GM19397 (cell line): ENCODE measurements around the gene UBA6.
"Not testable (repeated sequence)": the region's sequence is repeated elsewhere in the genome, so short reads cannot be mapped to it uniquely, and the experiment has no call there.

ENCODE experiments used
- ATAC-seq: cut with Tn5 transposase; IDR thresholded peaks from one replicate; pipeline ENCODE4 v1.9.1; 2021; ENCODE audit warnings: mild to moderate bottlenecking, moderate library complexity; ENCODE audit not compliant: unreplicated experiment

UBA6 gene

DNA sequence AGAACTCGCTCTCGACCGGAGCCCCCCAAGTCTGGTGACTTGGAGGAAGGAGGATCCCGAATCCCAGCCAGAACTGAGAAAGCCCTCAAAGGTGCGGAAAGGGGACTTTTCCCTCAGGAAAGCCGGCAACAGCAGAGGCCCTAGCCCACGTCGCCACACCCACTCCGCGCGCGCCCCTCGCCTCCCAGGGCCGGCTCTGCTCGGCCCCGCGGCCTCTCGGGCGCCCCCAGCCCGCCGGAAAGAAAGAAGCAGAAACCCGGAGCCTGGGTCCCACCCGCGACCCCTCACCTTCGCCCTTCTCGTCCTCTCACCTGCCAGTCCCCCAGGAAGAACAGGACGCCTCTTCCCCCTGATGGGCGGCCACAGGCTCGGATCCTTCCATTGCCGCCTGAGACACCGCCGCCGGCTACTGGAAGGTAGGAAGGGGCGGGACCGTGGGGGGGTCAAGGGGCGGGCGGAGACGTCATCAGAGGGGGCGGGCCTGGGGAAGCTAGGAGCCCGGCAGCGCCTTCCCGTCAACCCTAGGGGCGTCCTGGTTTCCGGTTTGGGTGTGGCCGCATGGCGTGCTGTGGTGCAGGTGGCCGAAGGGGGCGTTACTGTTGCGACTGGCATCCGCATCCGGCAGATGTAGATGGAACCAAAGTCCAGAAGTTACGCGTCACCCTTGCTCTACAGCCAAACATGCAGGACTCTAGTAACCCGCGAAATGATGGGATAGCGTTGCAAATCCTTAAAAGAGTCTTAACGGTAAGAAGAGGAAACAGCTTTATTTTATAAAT is at the start of gene UBA6:
Gene UBA6, minus strand, starts transcription at position 418 of the 779 bp plus-strand sequence. Its CDS starts 36 bp downstream, at position 382.
- ATAC-seq: peak; percentile 99

- no peak for ATAC-seq
Measured at GRCh38 chr4:67750691-67751090, 49.7 kb upstream of the UBA6 start.

- ATAC-seq: no peak
Measured at GRCh38 chr4:67749286-67749685, 48.3 kb upstream of the UBA6 start.

GRCh38 chr4:67746797-67747495 is 46.0 kb upstream of the UBA6 start:
- no peak for ATAC-seq

GRCh38 chr4:67744561-67745283 is 43.8 kb upstream of the UBA6 start:
- no peak for ATAC-seq

DNA sequence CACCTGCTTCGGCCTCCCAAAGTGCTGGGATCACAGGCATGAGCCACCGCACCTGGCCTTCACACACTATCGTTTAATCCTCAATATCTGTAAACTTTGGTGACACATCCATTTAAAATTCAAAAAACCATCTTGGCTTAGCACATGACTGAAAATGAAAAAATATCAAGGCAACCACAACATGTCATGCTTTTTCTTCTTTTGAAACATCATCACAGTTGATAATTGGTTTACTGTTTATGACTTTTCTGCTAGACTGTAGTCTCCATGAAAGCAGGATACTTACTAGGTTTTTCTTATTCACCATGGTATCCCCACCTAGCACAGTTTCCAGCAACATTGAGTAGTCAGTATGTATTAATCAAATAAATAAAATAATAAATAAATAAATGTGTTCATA is 42.2 kb upstream of the UBA6 start:
- no peak for ATAC-seq

- no peak for ATAC-seq
Measured at GRCh38 chr4:67736262-67736661, 35.3 kb upstream of the UBA6 start.

GRCh38 chr4:67735325-67735724 is 34.4 kb upstream of the UBA6 start:
- ATAC-seq: no peak

- not testable (repeated sequence) for ATAC-seq
Measured at GRCh38 chr4:67730511-67730910, 29.6 kb upstream of the UBA6 start.

DNA sequence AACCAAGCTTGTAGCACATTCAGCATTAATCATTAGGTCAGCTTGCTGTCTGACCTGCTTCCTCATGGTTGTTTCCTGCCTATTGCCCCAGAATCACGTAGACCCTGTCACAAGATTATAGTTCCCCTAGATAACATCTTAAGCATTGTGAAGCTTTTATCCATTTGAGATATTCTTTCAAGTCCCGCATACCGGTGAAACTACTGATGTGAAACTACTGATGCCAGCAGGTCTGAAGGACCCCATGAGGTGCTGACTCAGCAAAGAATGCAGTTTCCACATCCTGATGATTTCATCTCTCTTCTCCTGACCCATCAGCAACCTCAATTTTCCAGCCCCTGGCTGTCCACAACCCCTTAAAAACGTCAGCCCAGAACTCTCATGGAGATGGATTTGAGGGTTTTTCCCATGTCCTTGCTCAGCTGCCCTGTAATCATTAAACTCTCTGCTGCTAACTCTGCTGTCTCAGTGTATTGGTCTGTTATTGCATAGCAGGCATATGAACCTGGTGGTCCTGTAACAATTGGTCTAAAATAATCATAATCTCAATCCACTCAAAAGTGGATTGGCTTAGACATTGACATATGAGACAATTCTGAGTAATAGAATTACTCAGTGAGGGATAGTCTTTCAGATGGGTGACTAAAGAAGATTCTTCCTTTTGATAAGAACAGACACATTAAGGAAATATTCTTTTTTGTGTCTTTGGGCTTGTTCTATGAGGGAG is 26.3 kb upstream of the UBA6 start:
- ATAC-seq: no peak

DNA sequence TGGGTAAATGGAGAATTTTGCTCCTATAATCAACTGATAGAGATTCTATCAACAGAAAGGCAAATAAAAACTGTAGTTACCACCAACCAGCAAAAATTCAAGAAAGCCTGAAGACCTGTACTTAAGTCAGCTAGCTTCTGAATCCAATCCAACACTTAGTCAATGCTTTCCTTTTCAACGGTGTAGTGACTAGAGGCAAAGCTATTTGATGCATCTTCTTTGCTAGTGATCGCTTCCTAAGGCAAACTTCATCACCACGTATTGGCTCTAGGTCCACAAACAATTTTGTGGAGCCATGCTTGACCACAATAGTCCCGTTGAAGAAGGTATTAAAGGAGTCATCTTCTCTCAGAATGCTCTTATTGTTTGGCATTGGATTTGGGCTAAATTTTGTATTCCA is 25.0 kb upstream of the UBA6 start:
- ATAC-seq: no peak

DNA sequence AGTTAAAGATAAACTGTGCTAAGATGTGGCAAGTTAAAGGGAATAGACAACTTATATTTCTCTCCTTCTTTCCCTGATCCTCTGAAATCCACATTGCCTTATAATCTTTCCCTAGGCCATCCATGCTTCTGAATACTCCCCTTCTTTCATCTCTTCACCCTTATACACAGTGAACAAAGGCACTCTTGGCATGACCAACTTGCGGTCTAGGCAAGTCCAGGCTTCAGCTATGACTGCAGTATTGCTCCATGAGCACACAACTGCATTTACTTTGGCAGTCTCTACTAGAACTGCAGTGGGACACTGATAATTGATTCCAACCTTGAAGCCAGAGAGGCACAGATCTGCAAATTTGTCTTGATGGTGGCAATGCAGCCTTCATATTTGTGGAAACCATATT is 24.2 kb upstream of the UBA6 start:
- no peak for ATAC-seq

DNA sequence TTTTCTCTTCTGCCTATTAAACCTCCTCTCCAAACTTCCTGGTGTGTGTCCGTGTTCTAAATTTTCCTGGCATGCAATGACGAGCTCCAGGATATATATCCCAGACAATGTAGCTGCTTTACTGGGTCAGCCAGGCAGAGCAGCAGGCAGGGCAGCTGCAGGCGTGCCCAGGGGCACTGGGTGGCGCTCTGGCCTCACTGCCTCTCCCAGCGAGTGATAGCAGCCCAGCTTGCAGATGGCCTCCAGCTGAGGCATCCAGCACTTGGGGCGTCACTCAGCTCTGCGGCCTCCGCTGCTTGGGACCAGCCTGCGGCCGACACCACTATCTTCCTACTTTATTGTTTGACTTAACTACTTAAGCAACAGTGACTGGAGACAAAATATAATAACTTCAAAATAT is 23.0 kb upstream of the UBA6 start:
- ATAC-seq: no peak

GRCh38 chr4:67723341-67723740 is 22.4 kb upstream of the UBA6 start:
- no peak for ATAC-seq

DNA sequence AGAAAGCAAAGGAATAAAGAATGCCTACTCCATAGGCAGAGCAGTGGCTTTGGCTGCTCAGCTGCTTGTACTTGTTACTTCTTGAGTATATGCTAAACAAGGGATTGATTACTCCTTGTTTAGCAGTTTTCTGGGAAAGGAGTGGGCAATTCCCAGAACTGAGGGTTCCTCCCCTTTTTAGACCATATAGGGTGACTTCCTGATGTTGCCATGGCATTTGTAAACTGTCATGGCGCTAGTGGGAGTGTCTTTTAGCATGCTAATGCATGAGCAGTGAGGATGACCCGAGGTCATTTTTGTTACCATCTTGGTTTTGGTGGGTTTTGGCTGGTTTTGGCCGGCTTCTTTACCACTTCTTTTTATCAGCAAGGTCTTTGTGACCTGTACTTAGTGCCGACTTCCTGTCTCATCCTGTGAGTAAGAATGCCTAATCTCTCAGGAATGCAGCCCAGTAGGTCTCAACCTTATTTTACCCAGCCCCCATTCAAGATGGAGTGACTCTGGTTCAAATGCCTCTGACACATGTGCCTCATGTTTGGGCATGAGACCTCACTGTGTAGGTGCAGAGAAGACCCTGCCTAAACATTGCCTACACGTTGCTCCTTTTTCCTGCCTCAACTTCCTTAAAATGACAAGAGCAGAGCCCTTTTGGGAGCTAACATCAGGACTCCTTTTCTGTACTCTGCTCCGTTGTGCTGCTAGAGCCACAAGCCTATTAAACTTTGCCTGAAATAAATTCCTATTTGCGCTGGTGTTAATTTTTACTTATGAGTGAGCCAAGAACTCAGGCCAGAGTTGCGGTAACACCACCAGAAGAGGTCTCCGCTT is 21.0 kb upstream of the UBA6 start:
- no peak for ATAC-seq

- ATAC-seq: no peak
Measured at GRCh38 chr4:67721315-67721769, 20.4 kb upstream of the UBA6 start.

DNA sequence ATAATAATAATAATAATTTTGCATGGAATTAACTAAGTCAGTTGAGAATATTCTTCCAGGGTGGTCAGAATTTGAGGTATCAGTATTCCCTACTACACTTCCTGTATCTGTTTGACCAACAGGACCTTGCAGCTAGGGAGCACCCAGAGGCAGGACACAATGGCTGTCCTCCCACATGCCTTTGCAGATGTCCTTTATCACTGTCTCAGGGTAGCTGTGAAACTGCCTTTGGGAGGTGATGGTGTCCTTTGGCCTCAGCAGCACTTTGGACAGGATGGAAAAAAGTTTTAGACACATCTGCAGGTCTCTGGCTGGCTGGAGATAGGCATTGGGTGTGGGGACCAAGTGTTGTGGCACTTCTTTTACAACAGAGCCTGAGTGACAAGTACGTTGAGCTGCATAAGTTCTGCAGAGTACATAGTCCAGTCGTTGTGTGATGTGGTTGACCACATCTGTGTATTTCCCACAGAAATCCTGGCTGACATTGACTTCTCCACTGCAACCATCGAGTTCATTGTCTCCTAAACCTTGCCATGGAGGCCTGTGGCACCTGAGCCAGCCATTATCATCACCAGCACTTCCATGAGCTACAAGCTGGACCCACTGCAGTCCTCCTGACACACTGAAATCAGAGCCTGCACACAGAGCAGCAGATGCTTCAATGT is 19.1 kb upstream of the UBA6 start:
- ATAC-seq: no peak

DNA sequence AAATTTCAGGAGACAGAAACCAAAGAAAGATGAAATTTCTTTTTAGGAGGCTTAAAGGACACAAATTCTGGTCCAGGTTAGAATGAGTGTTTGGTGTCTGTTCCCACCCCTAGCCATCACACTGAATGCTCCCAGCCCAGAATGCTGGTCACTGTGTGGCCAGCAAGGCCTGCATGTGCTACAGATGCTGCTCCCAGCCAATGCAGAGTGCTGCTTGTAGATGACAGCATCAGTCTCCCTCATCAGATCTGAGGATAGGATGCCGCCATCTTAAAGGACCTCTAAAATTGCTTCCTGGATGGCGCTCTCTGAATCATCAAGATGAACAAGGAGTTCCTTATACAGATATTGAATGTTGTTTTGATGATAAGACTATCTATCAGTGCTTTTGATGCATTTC is 17.9 kb upstream of the UBA6 start:
- no peak for ATAC-seq

- no peak for ATAC-seq
Measured at GRCh38 chr4:67717586-67717985, 16.6 kb upstream of the UBA6 start.

DNA sequence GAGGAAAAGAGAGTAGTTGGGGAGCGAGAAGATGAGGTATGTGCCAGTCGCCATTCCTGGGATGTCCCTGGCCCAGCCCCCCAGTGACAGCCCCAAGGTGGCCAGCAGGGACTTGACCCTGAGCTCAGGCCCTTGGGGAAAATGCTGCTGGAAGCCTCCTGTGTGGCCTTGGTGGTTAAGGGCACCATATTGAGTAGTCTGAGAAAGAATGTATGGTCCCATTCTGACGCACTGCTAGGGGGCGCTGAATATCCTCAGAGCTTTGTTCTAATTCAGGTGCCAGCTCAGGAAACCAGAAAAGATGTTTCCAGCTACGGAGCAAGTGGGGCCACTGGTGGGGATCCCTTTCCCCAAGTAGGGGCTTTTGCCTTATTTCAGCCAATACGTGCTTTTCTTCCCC is 14.0 kb upstream of the UBA6 start:
- ATAC-seq: no peak
